ENCODE data around the gene BTBD18.

Gene BTBD18

GRCh38 chr11:57751676-57752253 is at the start of gene BTBD18:
TSS of gene BTBD18 (minus strand) at chr11:57751819. CDS start at chr11:57751188, 631 bp downstream.
- DNase-seq (ENCODE audit: extremely low read depth in 1 of 2, low read depth in 1 of 2) = no peak

- DNase-seq (ENCODE audit: extremely low read depth in 1 of 2, low read depth in 1 of 2) = no peak
Measured at GRCh38 chr11:57801183-57801485, 49.5 kb upstream of the BTBD18 start.

GRCh38 chr11:57800444-57801182 is 49.0 kb upstream of the BTBD18 start:
- no peak for DNase-seq (ENCODE audit: extremely low read depth in 1 of 2, low read depth in 1 of 2)

GRCh38 chr11:57798905-57799559 is 47.4 kb upstream of the BTBD18 start:
- no peak for DNase-seq (ENCODE audit: extremely low read depth in 1 of 2, low read depth in 1 of 2)

- DNase-seq (ENCODE audit: extremely low read depth in 1 of 2, low read depth in 1 of 2) = no peak
Measured at GRCh38 chr11:57793351-57794115, 41.9 kb upstream of the BTBD18 start.

GRCh38 chr11:57792870-57793269 is 41.3 kb upstream of the BTBD18 start:
- DNase-seq (ENCODE audit: extremely low read depth in 1 of 2, low read depth in 1 of 2) = no peak

GRCh38 chr11:57792060-57792541 is 40.5 kb upstream of the BTBD18 start:
- DNase-seq (ENCODE audit: extremely low read depth in 1 of 2, low read depth in 1 of 2) = peak; percentile 47 to 79

GRCh38 chr11:57791321-57792059 is 39.9 kb upstream of the BTBD18 start:
- DNase-seq (ENCODE audit: extremely low read depth in 1 of 2, low read depth in 1 of 2) = no peak

GRCh38 chr11:57788703-57789088 is 37.1 kb upstream of the BTBD18 start:
- no peak for DNase-seq (ENCODE audit: extremely low read depth in 1 of 2, low read depth in 1 of 2)

- DNase-seq (ENCODE audit: extremely low read depth in 1 of 2, low read depth in 1 of 2) = no peak
Measured at GRCh38 chr11:57787920-57788702, 36.5 kb upstream of the BTBD18 start.

GRCh38 chr11:57787006-57787604 is 35.5 kb upstream of the BTBD18 start:
- DNase-seq (ENCODE audit: extremely low read depth in 1 of 2, low read depth in 1 of 2) = no peak

- no peak for DNase-seq (ENCODE audit: extremely low read depth in 1 of 2, low read depth in 1 of 2)
Measured at GRCh38 chr11:57786436-57786835, 34.8 kb upstream of the BTBD18 start.

- DNase-seq (ENCODE audit: extremely low read depth in 1 of 2, low read depth in 1 of 2) = no peak
Measured at GRCh38 chr11:57785072-57785471, 33.5 kb upstream of the BTBD18 start.

GRCh38 chr11:57781529-57781943 is 29.9 kb upstream of the BTBD18 start:
- no peak for DNase-seq (ENCODE audit: extremely low read depth in 1 of 2, low read depth in 1 of 2)

GRCh38 chr11:57779276-57779675 is 27.7 kb upstream of the BTBD18 start:
- no peak for DNase-seq (ENCODE audit: extremely low read depth in 1 of 2, low read depth in 1 of 2)

GRCh38 chr11:57778318-57779037 is 26.9 kb upstream of the BTBD18 start:
- no peak for DNase-seq (ENCODE audit: extremely low read depth in 1 of 2, low read depth in 1 of 2)

- DNase-seq (ENCODE audit: extremely low read depth in 1 of 2, low read depth in 1 of 2) = no peak
Measured at GRCh38 chr11:57777969-57778317, 26.3 kb upstream of the BTBD18 start.

GRCh38 chr11:57776577-57777210 is 25.1 kb upstream of the BTBD18 start:
- DNase-seq (ENCODE audit: extremely low read depth in 1 of 2, low read depth in 1 of 2) = no peak
